IMR-90 (cell line): ENCODE data around the gene CCNB2.

ENCODE experiments used
- POLR2A ChIP-seq: IDR thresholded peaks from 2 replicates; pipeline ENCODE4 v1.6.1; 2012; ENCODE audit warnings: mild to moderate bottlenecking, low read depth, low read length
- TF ChIP-seq, protein P1 (sequence below): conservative IDR thresholded peaks from 2 replicates; pipeline ENCODE4 v1.5.1; 2012; ENCODE audit warnings: mild to moderate bottlenecking, low read depth, low read length, improper control_type of control experiment
- TF ChIP-seq, protein P2 (sequence below): fragments of 150-350 bp; IDR thresholded peaks from 2 replicates; pipeline ENCODE4 v1.6.1; 2017; ENCODE audit warnings: mild to moderate bottlenecking, antibody characterized with exemption, low read length, low read depth

DNA sequence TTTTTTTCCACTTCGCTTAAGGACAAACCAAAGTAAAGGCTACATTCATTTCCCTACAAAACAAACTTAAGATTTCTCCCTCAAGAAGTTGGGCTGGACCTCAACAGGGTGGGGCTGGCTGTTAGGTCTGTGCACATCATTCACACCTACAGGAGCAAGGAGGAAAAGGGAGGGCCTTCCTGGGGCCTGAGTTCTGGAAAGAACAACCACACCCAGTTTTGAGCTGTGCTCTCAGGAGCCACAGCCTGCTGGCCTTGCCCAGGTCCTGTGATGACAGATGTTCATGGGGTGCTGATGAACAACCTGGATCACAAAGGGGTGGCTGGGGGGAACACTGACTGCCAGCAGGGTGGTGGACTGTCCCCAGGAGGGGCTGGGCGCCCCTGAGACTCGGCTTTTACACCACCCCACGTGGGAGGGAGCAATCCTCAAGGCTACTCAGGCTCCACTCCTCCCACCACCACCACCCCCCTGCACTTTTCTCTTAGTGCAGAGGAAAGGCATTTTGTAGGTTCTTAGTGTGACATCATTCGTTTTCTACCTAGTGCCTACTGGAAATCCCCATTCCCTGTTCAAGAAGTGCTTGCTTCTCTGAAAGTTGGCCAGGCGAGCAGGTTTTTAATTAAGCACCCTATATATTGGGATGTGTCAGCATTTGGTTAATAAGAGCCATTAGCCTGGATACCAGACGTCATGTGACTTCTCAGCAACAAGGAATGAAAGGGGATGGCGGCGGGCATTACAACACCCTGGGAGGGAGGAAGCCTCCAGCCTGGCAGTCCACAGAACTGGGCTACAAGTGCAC lies 35.7 kb downstream of the CCNB2 start:
- TF ChIP-seq POLR2A = no peak
- TF ChIP-seq, protein P1, sequence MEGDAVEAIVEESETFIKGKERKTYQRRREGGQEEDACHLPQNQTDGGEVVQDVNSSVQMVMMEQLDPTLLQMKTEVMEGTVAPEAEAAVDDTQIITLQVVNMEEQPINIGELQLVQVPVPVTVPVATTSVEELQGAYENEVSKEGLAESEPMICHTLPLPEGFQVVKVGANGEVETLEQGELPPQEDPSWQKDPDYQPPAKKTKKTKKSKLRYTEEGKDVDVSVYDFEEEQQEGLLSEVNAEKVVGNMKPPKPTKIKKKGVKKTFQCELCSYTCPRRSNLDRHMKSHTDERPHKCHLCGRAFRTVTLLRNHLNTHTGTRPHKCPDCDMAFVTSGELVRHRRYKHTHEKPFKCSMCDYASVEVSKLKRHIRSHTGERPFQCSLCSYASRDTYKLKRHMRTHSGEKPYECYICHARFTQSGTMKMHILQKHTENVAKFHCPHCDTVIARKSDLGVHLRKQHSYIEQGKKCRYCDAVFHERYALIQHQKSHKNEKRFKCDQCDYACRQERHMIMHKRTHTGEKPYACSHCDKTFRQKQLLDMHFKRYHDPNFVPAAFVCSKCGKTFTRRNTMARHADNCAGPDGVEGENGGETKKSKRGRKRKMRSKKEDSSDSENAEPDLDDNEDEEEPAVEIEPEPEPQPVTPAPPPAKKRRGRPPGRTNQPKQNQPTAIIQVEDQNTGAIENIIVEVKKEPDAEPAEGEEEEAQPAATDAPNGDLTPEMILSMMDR = no peak
- TF ChIP-seq, protein P2, sequence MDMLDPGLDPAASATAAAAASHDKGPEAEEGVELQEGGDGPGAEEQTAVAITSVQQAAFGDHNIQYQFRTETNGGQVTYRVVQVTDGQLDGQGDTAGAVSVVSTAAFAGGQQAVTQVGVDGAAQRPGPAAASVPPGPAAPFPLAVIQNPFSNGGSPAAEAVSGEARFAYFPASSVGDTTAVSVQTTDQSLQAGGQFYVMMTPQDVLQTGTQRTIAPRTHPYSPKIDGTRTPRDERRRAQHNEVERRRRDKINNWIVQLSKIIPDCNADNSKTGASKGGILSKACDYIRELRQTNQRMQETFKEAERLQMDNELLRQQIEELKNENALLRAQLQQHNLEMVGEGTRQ = no peak
